HG03520 (cell line): ENCODE measurements around the gene GLRX3.

Experiments
- ATAC-seq: cut with Tn5 transposase; IDR thresholded peaks from one replicate; pipeline ENCODE4 v1.9.1; 2021; ENCODE audit warnings: mild to moderate bottlenecking, moderate library complexity; ENCODE audit not compliant: unreplicated experiment

GLRX3 gene

GRCh38 chr10:130203626-130204025 lies 67.4 kb downstream of the GLRX3 start:
- ATAC-seq = no peak

GRCh38 chr10:130206216-130206737 lies 70.1 kb downstream of the GLRX3 start:
- no peak for ATAC-seq

GRCh38 chr10:130207205-130207604 lies 71.0 kb downstream of the GLRX3 start:
- ATAC-seq = no peak

- ATAC-seq = no peak
Measured at GRCh38 chr10:130208807-130209206, 72.6 kb downstream of the GLRX3 start.

- ATAC-seq = no peak
Measured at GRCh38 chr10:130212746-130213145, 76.6 kb downstream of the GLRX3 start.

- ATAC-seq = no peak
Measured at GRCh38 chr10:130213286-130214080, 77.3 kb downstream of the GLRX3 start.

- ATAC-seq = no peak
Measured at GRCh38 chr10:130214431-130214830, 78.2 kb downstream of the GLRX3 start.

- no peak for ATAC-seq
Measured at GRCh38 chr10:130215151-130215930, 79.2 kb downstream of the GLRX3 start.

GRCh38 chr10:130215931-130216231 lies 79.7 kb downstream of the GLRX3 start:
- ATAC-seq = no peak

- no peak for ATAC-seq
Measured at GRCh38 chr10:130218181-130218641, 82.0 kb downstream of the GLRX3 start.

- no peak for ATAC-seq
Measured at GRCh38 chr10:130218936-130219335, 82.7 kb downstream of the GLRX3 start.

GRCh38 chr10:130220251-130221185 lies 84.3 kb downstream of the GLRX3 start:
- ATAC-seq = no peak

GRCh38 chr10:130221456-130222375 lies 85.5 kb downstream of the GLRX3 start:
- no peak for ATAC-seq

- ATAC-seq = no peak
Measured at GRCh38 chr10:130222381-130222780, 86.2 kb downstream of the GLRX3 start.

- ATAC-seq = no peak
Measured at GRCh38 chr10:130224228-130224627, 88.0 kb downstream of the GLRX3 start.

- ATAC-seq = no peak
Measured at GRCh38 chr10:130226012-130226411, 89.8 kb downstream of the GLRX3 start.

GRCh38 chr10:130227883-130228282 lies 91.7 kb downstream of the GLRX3 start:
- no peak for ATAC-seq
